ENCODE results near the gene PRICKLE3.
"Not testable (repeated sequence)": the region's sequence is repeated elsewhere in the genome, so short reads cannot be mapped to it uniquely, and the experiment has no call there.

Gene PRICKLE3

GRCh38 chrX:49160908-49161307 lies 25.3 kb downstream of the PRICKLE3 start:
- H3K27ac ChIP-seq (ENCODE audit: low read length): no peak overlapping the region
- no peak for DNase-seq (ENCODE audit: low read depth, low spot score)
- H3K4me1 ChIP-seq (ENCODE audit: control insufficient read depth, insufficient read depth, low read length): no peaks in the 10 kb centered on the region
- no peaks in the 10 kb centered on the region for H3K9me3 ChIP-seq (ENCODE audit: control insufficient read depth, insufficient read depth, low read length)
- no peaks in the 10 kb centered on the region for H3K36me3 ChIP-seq (ENCODE audit: control insufficient read depth, insufficient read depth, low read length)
- H3K27me3 ChIP-seq (ENCODE audit: control insufficient read depth, insufficient read depth, low read length): peaks cover 3% of the 10 kb centered on the region; the same call in 1 of the 2 replicates
- H3K4me3 ChIP-seq (ENCODE audit: low read length): no peak overlapping the region
- WGBS (ENCODE audit: insufficient coverage, insufficient read length): no CpG with 5 or more reads among the region's 2 CpGs

- H3K4me3 ChIP-seq (ENCODE audit: low read length): peak overlapping the region; percentile 25; the same call in 1 of the 2 replicates
- no CpG with 5 or more reads among the region's 25 CpGs for WGBS (ENCODE audit: insufficient coverage, insufficient read length)
- H3K27ac ChIP-seq (ENCODE audit: low read length): no peak overlapping the region
- DNase-seq (ENCODE audit: low read depth, low spot score): no peak
- no peaks in the 10 kb centered on the region for H3K9me3 ChIP-seq (ENCODE audit: control insufficient read depth, insufficient read depth, low read length)
- H3K36me3 ChIP-seq (ENCODE audit: control insufficient read depth, insufficient read depth, low read length): no peaks in the 10 kb centered on the region
- no peaks in the 10 kb centered on the region for H3K4me1 ChIP-seq (ENCODE audit: control insufficient read depth, insufficient read depth, low read length)
- peaks cover 3% of the 10 kb centered on the region; the same call in 1 of the 2 replicates for H3K27me3 ChIP-seq (ENCODE audit: control insufficient read depth, insufficient read depth, low read length)
Observed at GRCh38 chrX:49157194-49157593, 29.0 kb downstream of the PRICKLE3 start.

GRCh38 chrX:49155900-49156837 lies 30.0 kb downstream of the PRICKLE3 start:
- no peaks in the 10 kb centered on the region for H3K9me3 ChIP-seq (ENCODE audit: control insufficient read depth, insufficient read depth, low read length)
- peak overlapping the region; percentile 43; the same call in 1 of the 2 replicates for H3K4me3 ChIP-seq (ENCODE audit: low read length)
- H3K27me3 ChIP-seq (ENCODE audit: control insufficient read depth, insufficient read depth, low read length): peaks cover 3% of the 10 kb centered on the region; the same call in 1 of the 2 replicates
- no peak for DNase-seq (ENCODE audit: low read depth, low spot score)
- no CpG with 5 or more reads among the region's 65 CpGs for WGBS (ENCODE audit: insufficient coverage, insufficient read length)
- H3K36me3 ChIP-seq (ENCODE audit: control insufficient read depth, insufficient read depth, low read length): no peaks in the 10 kb centered on the region
- no peak overlapping the region for H3K27ac ChIP-seq (ENCODE audit: low read length)
- no peaks in the 10 kb centered on the region for H3K4me1 ChIP-seq (ENCODE audit: control insufficient read depth, insufficient read depth, low read length)

- no peaks in the 10 kb centered on the region for H3K9me3 ChIP-seq (ENCODE audit: control insufficient read depth, insufficient read depth, low read length)
- no peak overlapping the region for H3K27ac ChIP-seq (ENCODE audit: low read length)
- no peaks in the 10 kb centered on the region for H3K36me3 ChIP-seq (ENCODE audit: control insufficient read depth, insufficient read depth, low read length)
- no CpG with 5 or more reads among the region's 18 CpGs for WGBS (ENCODE audit: insufficient coverage, insufficient read length)
- H3K4me3 ChIP-seq (ENCODE audit: low read length): peak overlapping the region; percentile 30; the same call in 1 of the 2 replicates
- peaks cover 3% of the 10 kb centered on the region; the same call in 1 of the 2 replicates for H3K27me3 ChIP-seq (ENCODE audit: control insufficient read depth, insufficient read depth, low read length)
- H3K4me1 ChIP-seq (ENCODE audit: control insufficient read depth, insufficient read depth, low read length): no peaks in the 10 kb centered on the region
- no peak for DNase-seq (ENCODE audit: low read depth, low spot score)
Observed at GRCh38 chrX:49155243-49155899, 30.8 kb downstream of the PRICKLE3 start.

- Histone ChIP-seq H3K27me3 (ENCODE audit: control insufficient read depth, insufficient read depth, low read length) (peaks cover 1% of the 10 kb centered on the region; the same call in 1 of the 2 replicates), H3K4me1 (ENCODE audit: control insufficient read depth, insufficient read depth, low read length) (no peaks in the 10 kb centered on the region), H3K27ac (ENCODE audit: low read length) (no peak overlapping the region), H3K4me3 (ENCODE audit: low read length) (no peak overlapping the region), H3K9me3 (ENCODE audit: control insufficient read depth, insufficient read depth, low read length) (no peaks in the 10 kb centered on the region), H3K36me3 (ENCODE audit: control insufficient read depth, insufficient read depth, low read length) (no peaks in the 10 kb centered on the region)
- WGBS (ENCODE audit: insufficient coverage, insufficient read length): no CpG with 5 or more reads among the region's 1 CpG
- no peak for DNase-seq (ENCODE audit: low read depth, low spot score)
Observed at GRCh38 chrX:49153467-49153866, 32.7 kb downstream of the PRICKLE3 start.

- not testable (repeated sequence) for H3K27me3 ChIP-seq (ENCODE audit: control insufficient read depth, insufficient read depth, low read length); H3K27ac ChIP-seq (ENCODE audit: low read length); H3K9me3 ChIP-seq (ENCODE audit: control insufficient read depth, insufficient read depth, low read length); H3K36me3 ChIP-seq (ENCODE audit: control insufficient read depth, insufficient read depth, low read length); H3K4me1 ChIP-seq (ENCODE audit: control insufficient read depth, insufficient read depth, low read length); H3K4me3 ChIP-seq (ENCODE audit: low read length); DNase-seq (ENCODE audit: low read depth, low spot score)
- WGBS (ENCODE audit: insufficient coverage, insufficient read length): no CpG with 5 or more reads among the region's 14 CpGs
Observed at GRCh38 chrX:49149291-49149690, 36.9 kb downstream of the PRICKLE3 start.

- H3K27me3 ChIP-seq (ENCODE audit: control insufficient read depth, insufficient read depth, low read length); H3K27ac ChIP-seq (ENCODE audit: low read length); H3K9me3 ChIP-seq (ENCODE audit: control insufficient read depth, insufficient read depth, low read length); DNase-seq (ENCODE audit: low read depth, low spot score); H3K36me3 ChIP-seq (ENCODE audit: control insufficient read depth, insufficient read depth, low read length); H3K4me3 ChIP-seq (ENCODE audit: low read length); H3K4me1 ChIP-seq (ENCODE audit: control insufficient read depth, insufficient read depth, low read length): not testable (repeated sequence)
- no CpG with 5 or more reads among the region's 21 CpGs for WGBS (ENCODE audit: insufficient coverage, insufficient read length)
Observed at GRCh38 chrX:49148390-49149100, 37.6 kb downstream of the PRICKLE3 start.

GRCh38 chrX:49147936-49148335 lies 38.2 kb downstream of the PRICKLE3 start:
- Histone ChIP-seq H3K4me1 (ENCODE audit: control insufficient read depth, insufficient read depth, low read length) (no peaks in the 10 kb centered on the region), H3K36me3 (ENCODE audit: control insufficient read depth, insufficient read depth, low read length) (no peaks in the 10 kb centered on the region), H3K9me3 (ENCODE audit: control insufficient read depth, insufficient read depth, low read length) (no peaks in the 10 kb centered on the region), H3K27ac (ENCODE audit: low read length) (no peak overlapping the region), H3K4me3 (ENCODE audit: low read length) (no peak overlapping the region), H3K27me3 (ENCODE audit: control insufficient read depth, insufficient read depth, low read length) (no peaks in the 10 kb centered on the region)
- no CpG with 5 or more reads among the region's 13 CpGs for WGBS (ENCODE audit: insufficient coverage, insufficient read length)
- no peak for DNase-seq (ENCODE audit: low read depth, low spot score)

- Histone ChIP-seq H3K4me1 (ENCODE audit: control insufficient read depth, insufficient read depth, low read length) (no peaks in the 10 kb centered on the region), H3K4me3 (ENCODE audit: low read length) (no peak overlapping the region), H3K36me3 (ENCODE audit: control insufficient read depth, insufficient read depth, low read length) (no peaks in the 10 kb centered on the region), H3K27me3 (ENCODE audit: control insufficient read depth, insufficient read depth, low read length) (no peaks in the 10 kb centered on the region), H3K27ac (ENCODE audit: low read length) (no peak overlapping the region), H3K9me3 (ENCODE audit: control insufficient read depth, insufficient read depth, low read length) (no peaks in the 10 kb centered on the region)
- DNase-seq (ENCODE audit: low read depth, low spot score): no peak
- no CpG with 5 or more reads among the region's 8 CpGs for WGBS (ENCODE audit: insufficient coverage, insufficient read length)
Observed at GRCh38 chrX:49147282-49147681, 38.9 kb downstream of the PRICKLE3 start.

- H3K4me1 ChIP-seq (ENCODE audit: control insufficient read depth, insufficient read depth, low read length); H3K4me3 ChIP-seq (ENCODE audit: low read length); H3K36me3 ChIP-seq (ENCODE audit: control insufficient read depth, insufficient read depth, low read length); DNase-seq (ENCODE audit: low read depth, low spot score); H3K27ac ChIP-seq (ENCODE audit: low read length); H3K9me3 ChIP-seq (ENCODE audit: control insufficient read depth, insufficient read depth, low read length); H3K27me3 ChIP-seq (ENCODE audit: control insufficient read depth, insufficient read depth, low read length): not testable (repeated sequence)
- no CpG with 5 or more reads among the region's 7 CpGs for WGBS (ENCODE audit: insufficient coverage, insufficient read length)
Observed at GRCh38 chrX:49143154-49143553, 43.0 kb downstream of the PRICKLE3 start.

Data from iPS DF 6.9 (cell line).